ENCODE measurements around the gene GNA14. TPM values are rescaled to one million over a fixed set of nuclear protein-coding genes. Genes with fewer than 3 reads are reported as not detected.

Gene GNA14
- total RNA-seq, 1 donor from 2014 or later = 11.0 TPM

- H3K27ac ChIP-seq = no peak overlapping the region
- DNase-seq (ENCODE audit: extremely low spot score in 2 of 2) = no peak
- H3K27me3 ChIP-seq = no peaks in the 10 kb centered on the region
- TF ChIP-seq POLR2A (IDR thresholded peaks at IDR 0.05) (no peak), POLR2AphosphoS5 (IDR thresholded peaks at IDR 0.05; ENCODE audit: insufficient read depth in 1 of 2, low read depth in 1 of 2) (no peak), CTCF (IDR thresholded peaks at IDR 0.05) (no peak)
- H3K9me3 ChIP-seq = no peaks in the 10 kb centered on the region
- H3K4me1 ChIP-seq = peaks cover 30% of the 10 kb centered on the region
- intact Hi-C loops (cut with DNase I) = no loop called here
- no peaks in the 10 kb centered on the region for H3K36me3 ChIP-seq
- H3K4me3 ChIP-seq = no peak overlapping the region
Observed at GRCh38 chr9:77595426-77596095, 52.6 kb downstream of the GNA14 start.

GRCh38 chr9:77594963-77595362 is 53.2 kb downstream of the GNA14 start:
- Histone ChIP-seq H3K27me3 (no peaks in the 10 kb centered on the region), H3K4me3 (no peak overlapping the region), H3K4me1 (peaks cover 30% of the 10 kb centered on the region), H3K27ac (no peak overlapping the region), H3K9me3 (no peaks in the 10 kb centered on the region), H3K36me3 (no peaks in the 10 kb centered on the region)
- DNase-seq (ENCODE audit: extremely low spot score in 2 of 2) = no peak
- intact Hi-C loops (cut with DNase I) = no loop called here
- TF ChIP-seq POLR2AphosphoS5 (IDR thresholded peaks at IDR 0.05; ENCODE audit: insufficient read depth in 1 of 2, low read depth in 1 of 2) (no peak), CTCF (IDR thresholded peaks at IDR 0.05) (no peak), POLR2A (IDR thresholded peaks at IDR 0.05) (no peak)

- H3K27me3 ChIP-seq = no peaks in the 10 kb centered on the region
- no peak for DNase-seq (ENCODE audit: extremely low spot score in 2 of 2)
- no peaks in the 10 kb centered on the region for H3K36me3 ChIP-seq
- H3K4me1 ChIP-seq = peaks cover 32% of the 10 kb centered on the region
- H3K27ac ChIP-seq = no peak overlapping the region
- TF ChIP-seq POLR2AphosphoS5 (IDR thresholded peaks at IDR 0.05; ENCODE audit: insufficient read depth in 1 of 2, low read depth in 1 of 2) (no peak), POLR2A (IDR thresholded peaks at IDR 0.05) (no peak)
- intact Hi-C loops (cut with DNase I) = no loop called here
- no peak overlapping the region for H3K4me3 ChIP-seq
- no peaks in the 10 kb centered on the region for H3K9me3 ChIP-seq
Observed at GRCh38 chr9:77593528-77593927, 54.6 kb downstream of the GNA14 start.

- Histone ChIP-seq H3K27me3 (no peaks in the 10 kb centered on the region), H3K4me3 (no peak overlapping the region), H3K9me3 (no peaks in the 10 kb centered on the region), H3K36me3 (no peaks in the 10 kb centered on the region), H3K4me1 (peaks cover 29% of the 10 kb centered on the region), H3K27ac (no peak overlapping the region)
- TF ChIP-seq POLR2AphosphoS5 (IDR thresholded peaks at IDR 0.05; ENCODE audit: insufficient read depth in 1 of 2, low read depth in 1 of 2) (no peak), CTCF (IDR thresholded peaks at IDR 0.05) (no peak), POLR2A (IDR thresholded peaks at IDR 0.05) (no peak)
- intact Hi-C loops (cut with DNase I) = no loop called here
- no peak for DNase-seq (ENCODE audit: extremely low spot score in 2 of 2)
Observed at GRCh38 chr9:77592476-77592875, 55.6 kb downstream of the GNA14 start.

- no peak for TF ChIP-seq POLR2AphosphoS5 (IDR thresholded peaks at IDR 0.05; ENCODE audit: insufficient read depth in 1 of 2, low read depth in 1 of 2)
- H3K36me3 ChIP-seq = no peaks in the 10 kb centered on the region
- peaks cover 16% of the 10 kb centered on the region for H3K4me1 ChIP-seq
- no peak overlapping the region for H3K4me3 ChIP-seq
- H3K27me3 ChIP-seq = no peaks in the 10 kb centered on the region
- no peaks in the 10 kb centered on the region for H3K9me3 ChIP-seq
- intact Hi-C loops (cut with DNase I) = no loop called here
- H3K27ac ChIP-seq = no peak overlapping the region
- no peak for DNase-seq (ENCODE audit: extremely low spot score in 2 of 2)
Observed at GRCh38 chr9:77589046-77589795, 58.9 kb downstream of the GNA14 start.
